A549 (cell line): Measurements from ENCODE around the gene MAGI1. TPM values are rescaled to one million over a fixed set of nuclear protein-coding genes. Genes with fewer than 3 reads are reported as not detected.

Source experiments
- ATAC-seq, 2 experiments: fragments of 200-7000 bp in 1 of 2; fragments of >200 bp in 1 of 2; cut with Nextera tagmentation in 1 of 2; cut with Tn5 transposase in 1 of 2; 3 replicates each; pipeline versions ENCODE4 v1.8.0 to v1.9.1; 2018 to 2020; ENCODE audit warnings: mild to moderate bottlenecking in 1 of 2, moderate library complexity in 1 of 2
- CTCF ChIA-PET: fragments of 300-600 bp; sonication (Branson Sonifier 250); formaldehyde crosslinking; extraction: SDS; loops from one replicate; lab custom pipeline; 2021; ENCODE audit warnings: antibody characterized with exemption, inconsistent platforms; lab: Yijun Ruan, JAX
- POLR2A ChIA-PET: fragments of 350-600 bp; formaldehyde crosslinking; extraction: SDS; loops from one replicate; lab custom pipeline; 2021; ENCODE audit warnings: antibody characterized with exemption, inconsistent platforms; lab: Yijun Ruan, JAX
- DNase-seq, 2 experiments: peaks; one replicate each; pipeline versions ENCODE4 v3.0.0 to v3.0.0-alpha.2; 2011 to 2016; ENCODE audit warnings: low read depth in 1 of 2, low spot score in 1 of 2
- FAIRE-seq: peaks from 2 replicates; lab custom pipeline; 2011; peaks lifted over from hg19 to GRCh38; lab: Jason Lieb, UNC
- H3K27ac ChIP-seq, 2 experiments: fragments of >200 bp; sonication (Bioruptor Twin); formaldehyde crosslinking; 3 replicates each; pipeline ENCODE4 v1.5.1; 2016 to 2017
- H3K4me1 ChIP-seq: fragments of >200 bp; sonication (Bioruptor Twin); formaldehyde crosslinking; 3 replicates; pipeline ENCODE4 v1.6.1; 2016
- H3K4me2 ChIP-seq: fragments of >200 bp; sonication (Bioruptor Twin); formaldehyde crosslinking; 3 replicates; pipeline ENCODE4 v1.6.1; 2016
- H3K4me3 ChIP-seq: fragments of >200 bp; sonication (Bioruptor Twin); formaldehyde crosslinking; 3 replicates; pipeline ENCODE4 v1.5.1; 2016
- H3K9me3 ChIP-seq: fragments of >200 bp; sonication (Bioruptor Twin); formaldehyde crosslinking; 3 replicates; pipeline ENCODE4 v1.6.1; 2016
- CBX8 ChIP-seq: fragments of 200-600 bp; sonication (generic); IDR thresholded peaks from 2 replicates; pipeline ENCODE4 v1.6.1; 2016
- CEBPB ChIP-seq, 2 experiments: fragments of >200 bp in 1 of 2; sonication (Bioruptor Twin) in 1 of 2; formaldehyde crosslinking in 1 of 2; IDR thresholded peaks; 2 replicates each; pipeline ENCODE4 v1.6.1; 2012 to 2016
- CHD2 ChIP-seq: fragments of 150-350 bp; IDR thresholded peaks from 2 replicates; pipeline ENCODE4 v1.6.1; 2014; ENCODE audit warnings: low read length; ENCODE audit not compliant: partially characterized antibody
- CHD4 ChIP-seq: fragments of 200-600 bp; sonication (generic); IDR thresholded peaks from 2 replicates; pipeline ENCODE4 v1.6.1; 2016; ENCODE audit warnings: antibody characterized with exemption, mild to moderate bottlenecking, borderline replicate concordance
- EHMT2 ChIP-seq: fragments of 200-600 bp; sonication (generic); IDR thresholded peaks from 2 replicates; pipeline ENCODE4 v1.6.1; 2016; ENCODE audit warnings: antibody characterized with exemption, low read depth, mild to moderate bottlenecking, moderate library complexity
- EP300 ChIP-seq, 2 experiments: fragments of >200 bp; sonication (Bioruptor Twin); formaldehyde crosslinking; IDR thresholded peaks; 2 replicates in 1 of 2; 3 replicates in 1 of 2; pipeline ENCODE4 v1.6.1; 2016 to 2017
- FOSL2 ChIP-seq, 2 experiments: fragments of 450-650 bp in 1 of 2; fragments of >200 bp in 1 of 2; sonication (Bioruptor Twin) in 1 of 2; formaldehyde crosslinking; IDR thresholded peaks; 2 replicates each; pipeline versions ENCODE4 v1.5.0 to v1.6.1; 2016 to 2020; ENCODE audit warnings: mild to moderate bottlenecking in 1 of 2, moderate library complexity in 1 of 2
- HOXB13 ChIP-seq: fragments of 250-450 bp; sonication (Bioruptor Pico); IDR thresholded peaks from 2 replicates; pipeline ENCODE4 v1.5.0; 2020; ENCODE audit warnings: low read depth, mild to moderate bottlenecking, moderate library complexity
- HOXB5 ChIP-seq: fragments of 250-450 bp; sonication (Bioruptor Pico); IDR thresholded peaks from 2 replicates; pipeline ENCODE4 v1.5.0; 2020; ENCODE audit warnings: mild to moderate bottlenecking, moderate library complexity
- JUNB ChIP-seq: fragments of >200 bp; sonication (Bioruptor Twin); formaldehyde crosslinking; IDR thresholded peaks from 2 replicates; pipeline ENCODE4 v1.6.1; 2016
- KDM1A ChIP-seq: fragments of 200-600 bp; sonication (generic); IDR thresholded peaks from 2 replicates; pipeline ENCODE4 v1.6.1; 2016; ENCODE audit warnings: low read depth, mild to moderate bottlenecking
- KDM5A ChIP-seq: fragments of 200-600 bp; sonication (generic); IDR thresholded peaks from 2 replicates; pipeline ENCODE4 v1.6.1; 2016; ENCODE audit warnings: antibody characterized with exemption, mild to moderate bottlenecking
- PHF8 ChIP-seq: fragments of 200-600 bp; sonication (generic); IDR thresholded peaks from 2 replicates; pipeline ENCODE4 v1.6.1; 2016; ENCODE audit warnings: low read depth, mild to moderate bottlenecking, antibody characterized with exemption, moderate library complexity, borderline replicate concordance
- RAD21 ChIP-seq, 2 experiments: fragments of >200 bp in 1 of 2; sonication (Bioruptor Twin) in 1 of 2; formaldehyde crosslinking in 1 of 2; IDR thresholded peaks in 1 of 2; conservative IDR thresholded peaks in 1 of 2; 2 replicates in 1 of 2; 3 replicates in 1 of 2; pipeline ENCODE4 v1.6.1; 2012 to 2018; ENCODE audit warnings: inconsistent platforms in 1 of 2
- RFX5 ChIP-seq: fragments of 450-650 bp; IDR thresholded peaks from 2 replicates; pipeline ENCODE4 v1.7.1; 2014; ENCODE audit warnings: antibody characterized with exemption, mild to moderate bottlenecking, moderate library complexity
- ZFP36 ChIP-seq: fragments of 450-650 bp; IDR thresholded peaks from 2 replicates; pipeline ENCODE4 v1.6.1; 2014; ENCODE audit warnings: borderline replicate concordance; ENCODE audit not compliant: partially characterized antibody
- WGBS: methylation state at CpG from one replicate; pipeline ENCODE4 v1.1.6; 2017; ENCODE audit errors: missing lambda C conversion rate; 5-methylcytosine and 5-hydroxymethylcytosine counted together
- polyA plus RNA-seq, 4 experiments: library from polyadenylated mRNA; depleted of rRNA in 3 of 4; stranded (reverse); fragments of >200 nt; fragmentation: RNase III in 1 of 4; extraction: RNeasy Plus Mini Kit Qiagen cat#74134 plus additional on column Dnase treatment in 1 of 4; gene quantifications; 2 replicates in 3 of 4; 3 replicates in 1 of 4; pipeline ENCODE4 v1.2.3, GENCODE V29; 2011 to 2017
- TF ChIP-seq, protein P1 (sequence below): fragments of 250-450 bp; sonication (Bioruptor Pico); IDR thresholded peaks from 2 replicates; pipeline ENCODE4 v1.5.0; 2021; ENCODE audit warnings: mild to moderate bottlenecking, moderate library complexity, borderline replicate concordance
- TF ChIP-seq, protein P2 (sequence below): fragments of 450-650 bp; IDR thresholded peaks from 2 replicates; pipeline ENCODE4 v1.6.1; 2014; ENCODE audit warnings: antibody characterized with exemption
- TF ChIP-seq, protein P3 (sequence below): fragments of >200 bp; sonication (Bioruptor Twin); formaldehyde crosslinking; IDR thresholded peaks from 2 replicates; pipeline ENCODE4 v1.6.1; 2016
- TF ChIP-seq, protein P4 (sequence below): fragments of >200 bp; sonication (Bioruptor Twin); formaldehyde crosslinking; IDR thresholded peaks from 3 replicates; pipeline ENCODE4 v1.5.1; 2016
- TF ChIP-seq, protein P5 (sequence below): fragments of 200-600 bp; sonication (generic); IDR thresholded peaks from 2 replicates; pipeline ENCODE4 v1.6.1; 2016; ENCODE audit warnings: antibody characterized with exemption, mild to moderate bottlenecking, moderate library complexity
- TF ChIP-seq, protein P6 (sequence below): fragments of >200 bp; sonication (Bioruptor Twin); formaldehyde crosslinking; IDR thresholded peaks from 3 replicates; pipeline ENCODE4 v1.6.1; 2016

MAGI1 gene
- polyA plus RNA-seq, 2 of the 4 experiments (the other 2 are of a cell fraction), result 4.7 to 6.6 TPM

DNA sequence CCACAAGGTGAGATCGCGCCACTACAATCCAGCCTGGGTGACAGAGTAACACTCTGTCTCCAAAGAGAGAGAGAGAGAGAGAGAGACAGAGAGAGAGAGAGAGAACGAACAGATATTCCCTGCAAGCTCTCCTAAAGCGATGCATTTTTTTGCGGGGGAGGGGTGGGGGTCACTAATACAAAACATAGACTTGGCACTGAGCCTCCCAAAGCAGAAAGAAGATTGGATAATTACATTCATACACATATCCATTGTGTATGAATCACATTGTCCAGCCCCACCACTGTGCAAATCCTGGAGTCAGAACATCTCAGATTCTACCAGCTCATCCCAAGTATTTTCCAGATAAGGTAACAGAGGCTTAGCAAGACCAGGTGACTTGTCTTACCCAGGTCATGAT lies 459.9 kb downstream of the MAGI1 start:
- H3K4me2 ChIP-seq, result no peak overlapping the region
- POLR2A ChIA-PET, result no interaction called here
- no peak for DNase-seq
- CTCF ChIA-PET, result no interaction called here
- TF ChIP-seq HOXB5 (CRISPR knock-in tag) (no peak), ZFP36 (no peak), KDM1A (no peak), JUNB (no peak), RAD21 (conservative IDR thresholded peaks at IDR 0.05 in 1 of 2, IDR thresholded peaks at IDR 0.05 in 1 of 2) (no peak), KDM5A (no peak), PHF8 (no peak), CHD2 (no peak), EP300 (IDR thresholded peaks at IDR 0.05) (no peak), CEBPB (IDR thresholded peaks at IDR 0.05) (no peak), CHD4 (no peak)
- TF ChIP-seq, protein P1, sequence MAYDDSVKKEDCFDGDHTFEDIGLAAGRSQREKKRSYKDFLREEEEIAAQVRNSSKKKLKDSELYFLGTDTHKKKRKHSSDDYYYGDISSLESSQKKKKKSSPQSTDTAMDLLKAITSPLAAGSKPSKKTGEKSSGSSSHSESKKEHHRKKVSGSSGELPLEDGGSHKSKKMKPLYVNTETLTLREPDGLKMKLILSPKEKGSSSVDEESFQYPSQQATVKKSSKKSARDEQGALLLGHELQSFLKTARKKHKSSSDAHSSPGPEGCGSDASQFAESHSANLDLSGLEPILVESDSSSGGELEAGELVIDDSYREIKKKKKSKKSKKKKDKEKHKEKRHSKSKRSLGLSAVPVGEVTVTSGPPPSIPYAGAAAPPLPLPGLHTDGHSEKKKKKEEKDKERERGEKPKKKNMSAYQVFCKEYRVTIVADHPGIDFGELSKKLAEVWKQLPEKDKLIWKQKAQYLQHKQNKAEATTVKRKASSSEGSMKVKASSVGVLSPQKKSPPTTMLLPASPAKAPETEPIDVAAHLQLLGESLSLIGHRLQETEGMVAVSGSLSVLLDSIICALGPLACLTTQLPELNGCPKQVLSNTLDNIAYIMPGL (CRISPR knock-in tag), result no peak
- TF ChIP-seq, protein P2, sequence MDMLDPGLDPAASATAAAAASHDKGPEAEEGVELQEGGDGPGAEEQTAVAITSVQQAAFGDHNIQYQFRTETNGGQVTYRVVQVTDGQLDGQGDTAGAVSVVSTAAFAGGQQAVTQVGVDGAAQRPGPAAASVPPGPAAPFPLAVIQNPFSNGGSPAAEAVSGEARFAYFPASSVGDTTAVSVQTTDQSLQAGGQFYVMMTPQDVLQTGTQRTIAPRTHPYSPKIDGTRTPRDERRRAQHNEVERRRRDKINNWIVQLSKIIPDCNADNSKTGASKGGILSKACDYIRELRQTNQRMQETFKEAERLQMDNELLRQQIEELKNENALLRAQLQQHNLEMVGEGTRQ, result no peak
- TF ChIP-seq, protein P3, sequence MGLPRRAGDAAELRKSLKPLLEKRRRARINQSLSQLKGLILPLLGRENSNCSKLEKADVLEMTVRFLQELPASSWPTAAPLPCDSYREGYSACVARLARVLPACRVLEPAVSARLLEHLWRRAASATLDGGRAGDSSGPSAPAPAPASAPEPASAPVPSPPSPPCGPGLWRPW, result no peak
- TF ChIP-seq, all 56 proteins: peak for 0
- 92% methylated on average over 5 of the region's 5 CpGs for WGBS
- H3K9me3 ChIP-seq, result no peaks in the 10 kb centered on the region
- H3K4me3 ChIP-seq, result no peak overlapping the region
- H3K4me1 ChIP-seq, result peaks cover 26% of the 10 kb centered on the region
- FAIRE-seq (no peak), ATAC-seq (no peak)
- H3K27ac ChIP-seq, result no peak overlapping the region

DNA sequence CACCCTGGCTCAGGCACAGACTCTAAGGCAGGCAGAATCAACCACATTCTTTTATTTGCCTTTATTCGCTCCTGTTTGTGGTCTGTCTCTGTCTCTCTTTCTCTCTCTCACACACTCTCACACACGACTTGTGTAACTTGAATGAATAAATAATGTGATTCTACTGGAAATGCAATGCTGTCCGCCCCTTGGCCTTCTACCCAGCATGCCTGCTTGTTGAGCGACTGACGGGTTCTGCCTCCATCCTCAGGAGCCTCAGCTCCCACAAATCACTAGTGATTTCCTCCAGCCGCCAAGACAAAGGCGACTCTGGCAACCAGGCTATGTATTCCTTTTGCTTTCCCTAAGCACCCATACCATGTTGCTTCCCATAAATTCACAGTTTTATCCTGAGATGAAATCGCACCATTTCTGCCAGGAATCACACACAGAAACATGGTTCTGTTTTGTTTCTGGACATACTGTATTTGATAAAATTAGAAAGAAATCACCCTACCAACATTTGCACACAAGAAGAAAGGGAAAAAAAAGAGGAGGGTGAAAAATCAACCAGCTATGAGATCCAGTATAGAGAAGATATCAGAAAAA lies 460.8 kb downstream of the MAGI1 start:
- Histone ChIP-seq H3K4me2 (no peak overlapping the region), H3K27ac (no peak overlapping the region), H3K4me1 (peaks cover 26% of the 10 kb centered on the region), H3K9me3 (no peaks in the 10 kb centered on the region), H3K4me3 (no peak overlapping the region)
- ATAC-seq, result no peak
- ChIA-PET CTCF (no interaction called here), POLR2A (no interaction called here)
- DNase-seq, result no peak
- WGBS, result 83% methylated on average over 8 of the region's 8 CpGs
- no peak for FAIRE-seq
- TF ChIP-seq FOSL2 (IDR thresholded peaks at IDR 0.05) (no peak), FOSL2 (CRISPR knock-in tag; IDR thresholded peaks at IDR 0.05) (no peak), CBX8 (no peak), HOXB13 (no peak), PHF8 (no peak), EHMT2 (no peak), RFX5 (no peak), KDM1A (no peak)
- TF ChIP-seq, protein P3, result no peak
- TF ChIP-seq, protein P4, sequence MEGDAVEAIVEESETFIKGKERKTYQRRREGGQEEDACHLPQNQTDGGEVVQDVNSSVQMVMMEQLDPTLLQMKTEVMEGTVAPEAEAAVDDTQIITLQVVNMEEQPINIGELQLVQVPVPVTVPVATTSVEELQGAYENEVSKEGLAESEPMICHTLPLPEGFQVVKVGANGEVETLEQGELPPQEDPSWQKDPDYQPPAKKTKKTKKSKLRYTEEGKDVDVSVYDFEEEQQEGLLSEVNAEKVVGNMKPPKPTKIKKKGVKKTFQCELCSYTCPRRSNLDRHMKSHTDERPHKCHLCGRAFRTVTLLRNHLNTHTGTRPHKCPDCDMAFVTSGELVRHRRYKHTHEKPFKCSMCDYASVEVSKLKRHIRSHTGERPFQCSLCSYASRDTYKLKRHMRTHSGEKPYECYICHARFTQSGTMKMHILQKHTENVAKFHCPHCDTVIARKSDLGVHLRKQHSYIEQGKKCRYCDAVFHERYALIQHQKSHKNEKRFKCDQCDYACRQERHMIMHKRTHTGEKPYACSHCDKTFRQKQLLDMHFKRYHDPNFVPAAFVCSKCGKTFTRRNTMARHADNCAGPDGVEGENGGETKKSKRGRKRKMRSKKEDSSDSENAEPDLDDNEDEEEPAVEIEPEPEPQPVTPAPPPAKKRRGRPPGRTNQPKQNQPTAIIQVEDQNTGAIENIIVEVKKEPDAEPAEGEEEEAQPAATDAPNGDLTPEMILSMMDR, result no peak
- TF ChIP-seq, protein P5, sequence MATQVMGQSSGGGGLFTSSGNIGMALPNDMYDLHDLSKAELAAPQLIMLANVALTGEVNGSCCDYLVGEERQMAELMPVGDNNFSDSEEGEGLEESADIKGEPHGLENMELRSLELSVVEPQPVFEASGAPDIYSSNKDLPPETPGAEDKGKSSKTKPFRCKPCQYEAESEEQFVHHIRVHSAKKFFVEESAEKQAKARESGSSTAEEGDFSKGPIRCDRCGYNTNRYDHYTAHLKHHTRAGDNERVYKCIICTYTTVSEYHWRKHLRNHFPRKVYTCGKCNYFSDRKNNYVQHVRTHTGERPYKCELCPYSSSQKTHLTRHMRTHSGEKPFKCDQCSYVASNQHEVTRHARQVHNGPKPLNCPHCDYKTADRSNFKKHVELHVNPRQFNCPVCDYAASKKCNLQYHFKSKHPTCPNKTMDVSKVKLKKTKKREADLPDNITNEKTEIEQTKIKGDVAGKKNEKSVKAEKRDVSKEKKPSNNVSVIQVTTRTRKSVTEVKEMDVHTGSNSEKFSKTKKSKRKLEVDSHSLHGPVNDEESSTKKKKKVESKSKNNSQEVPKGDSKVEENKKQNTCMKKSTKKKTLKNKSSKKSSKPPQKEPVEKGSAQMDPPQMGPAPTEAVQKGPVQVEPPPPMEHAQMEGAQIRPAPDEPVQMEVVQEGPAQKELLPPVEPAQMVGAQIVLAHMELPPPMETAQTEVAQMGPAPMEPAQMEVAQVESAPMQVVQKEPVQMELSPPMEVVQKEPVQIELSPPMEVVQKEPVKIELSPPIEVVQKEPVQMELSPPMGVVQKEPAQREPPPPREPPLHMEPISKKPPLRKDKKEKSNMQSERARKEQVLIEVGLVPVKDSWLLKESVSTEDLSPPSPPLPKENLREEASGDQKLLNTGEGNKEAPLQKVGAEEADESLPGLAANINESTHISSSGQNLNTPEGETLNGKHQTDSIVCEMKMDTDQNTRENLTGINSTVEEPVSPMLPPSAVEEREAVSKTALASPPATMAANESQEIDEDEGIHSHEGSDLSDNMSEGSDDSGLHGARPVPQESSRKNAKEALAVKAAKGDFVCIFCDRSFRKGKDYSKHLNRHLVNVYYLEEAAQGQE, result no peak
- TF ChIP-seq, protein P6, sequence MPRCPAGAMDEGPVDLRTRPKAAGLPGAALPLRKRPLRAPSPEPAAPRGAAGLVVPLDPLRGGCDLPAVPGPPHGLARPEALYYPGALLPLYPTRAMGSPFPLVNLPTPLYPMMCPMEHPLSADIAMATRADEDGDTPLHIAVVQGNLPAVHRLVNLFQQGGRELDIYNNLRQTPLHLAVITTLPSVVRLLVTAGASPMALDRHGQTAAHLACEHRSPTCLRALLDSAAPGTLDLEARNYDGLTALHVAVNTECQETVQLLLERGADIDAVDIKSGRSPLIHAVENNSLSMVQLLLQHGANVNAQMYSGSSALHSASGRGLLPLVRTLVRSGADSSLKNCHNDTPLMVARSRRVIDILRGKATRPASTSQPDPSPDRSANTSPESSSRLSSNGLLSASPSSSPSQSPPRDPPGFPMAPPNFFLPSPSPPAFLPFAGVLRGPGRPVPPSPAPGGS, result no peak
- TF ChIP-seq, protein P1 (CRISPR knock-in tag), result no peak
